IMR-90 (cell line): ENCODE measurements around the gene CDH13. TPM values are rescaled to one million over a fixed set of nuclear protein-coding genes. Genes with fewer than 3 reads are reported as not detected.

Experiments
- ATAC-seq: fragments of 200-7000 bp; cut with Tn5 transposase; 2 replicates; pipeline ENCODE4 v1.9.1; 2020; ENCODE audit warnings: low read depth, mild to moderate bottlenecking, moderate library complexity
- BruUV-seq: library from RNA; stranded (reverse); fragments of 400-500 nt; replicated peaks from 2 replicates; lab custom pipeline; 2021; lab: Mats Ljungman, UMichigan
- CTCF ChIA-PET: fragments of 300-600 bp; formaldehyde crosslinking; extraction: SDS; loops from one replicate; lab custom pipeline; 2021; ENCODE audit warnings: antibody characterized with exemption; lab: Yijun Ruan, JAX
- POLR2A ChIA-PET: fragments of 300-600 bp; sonication (Branson Sonifier 250); formaldehyde crosslinking; loops from one replicate; lab custom pipeline; 2022; ENCODE audit warnings: antibody characterized with exemption; ENCODE audit not compliant: unreplicated experiment; lab: Charles Lee
- DNase-seq: peaks from one replicate; pipeline ENCODE4 v3.0.0; 2013
- H2AFZ ChIP-seq: replicated peaks from 2 replicates; pipeline ENCODE3; 2013; ENCODE audit warnings: low read length, mild to moderate bottlenecking; ENCODE audit not compliant: poor library complexity
- H2AK5ac ChIP-seq: 2 replicates; pipeline ENCODE4 v1.6.1; 2013; ENCODE audit warnings: low read depth, low read length, inconsistent platforms
- H2AK9ac ChIP-seq: replicated peaks from 2 replicates; pipeline ENCODE3; 2013; ENCODE audit warnings: mild to moderate bottlenecking, low read depth, low read length, moderate library complexity; ENCODE audit not compliant: poor library complexity
- H2BK120ac ChIP-seq: 2 replicates; pipeline ENCODE4 v1.6.1; 2013; ENCODE audit warnings: low read depth, low read length, inconsistent platforms
- H2BK15ac ChIP-seq: 3 replicates; pipeline ENCODE4 v1.6.1; 2013; ENCODE audit warnings: low read depth, low read length, inconsistent platforms
- H2BK20ac ChIP-seq: 2 replicates; pipeline ENCODE4 v1.6.1; 2013; ENCODE audit warnings: low read depth, mild to moderate bottlenecking, inconsistent platforms, low read length, moderate library complexity
- H2BK5ac ChIP-seq: 2 replicates; pipeline ENCODE4 v1.6.1; 2013; ENCODE audit warnings: mild to moderate bottlenecking, low read depth, low read length, inconsistent platforms; ENCODE audit not compliant: poor library complexity, severe bottlenecking
- H3K14ac ChIP-seq: replicated peaks from 2 replicates; pipeline ENCODE4 v1.6.1; 2013; ENCODE audit warnings: low read depth, low read length, inconsistent platforms
- H3K18ac ChIP-seq: 2 replicates; pipeline ENCODE4 v1.6.1; 2013; ENCODE audit warnings: low read depth, low read length, control low read depth
- H3K23ac ChIP-seq: 2 replicates; pipeline ENCODE4 v1.6.1; 2013; ENCODE audit warnings: low read depth, low read length, inconsistent platforms
- H3K27ac ChIP-seq: 2 replicates; pipeline ENCODE4 v1.5.1; 2013; ENCODE audit warnings: mild to moderate bottlenecking, control low read depth, low read length; ENCODE audit not compliant: insufficient read depth
- H3K27me3 ChIP-seq: 2 replicates; pipeline ENCODE4 v1.6.1; 2013; ENCODE audit warnings: low read length; ENCODE audit not compliant: control insufficient read depth, insufficient read depth
- H3K36me3 ChIP-seq: 2 replicates; pipeline ENCODE4 v1.6.1; 2013; ENCODE audit warnings: low read length, mixed read lengths; ENCODE audit not compliant: control insufficient read depth, insufficient read depth
- H3K4ac ChIP-seq: 2 replicates; pipeline ENCODE4 v1.6.1; 2013; ENCODE audit warnings: low read depth, low read length, inconsistent platforms
- H3K4me1 ChIP-seq: 2 replicates; pipeline ENCODE4 v1.6.1; 2013; ENCODE audit warnings: low read length, mixed read lengths; ENCODE audit not compliant: control insufficient read depth, insufficient read depth
- H3K4me2 ChIP-seq: 2 replicates; pipeline ENCODE4 v1.6.1; 2013; ENCODE audit warnings: low read depth, mild to moderate bottlenecking, control low read depth, low read length, moderate library complexity
- H3K4me3 ChIP-seq: 2 replicates; pipeline ENCODE4 v1.5.1; 2013; ENCODE audit warnings: low read depth, mild to moderate bottlenecking, control low read depth, low read length, moderate library complexity; ENCODE audit not compliant: insufficient read depth
- H3K56ac ChIP-seq: 2 replicates; pipeline ENCODE4 v1.6.1; 2013; ENCODE audit warnings: low read length, inconsistent platforms; ENCODE audit not compliant: insufficient read depth; ENCODE audit errors: extremely low read depth
- H3K79me1 ChIP-seq, 2 experiments: 2 replicates each; pipeline ENCODE4 v1.6.1; 2013; ENCODE audit warnings: low read length in 2 of 2, inconsistent platforms in 1 of 2, low read depth in 1 of 2
- H3K9ac ChIP-seq: 2 replicates; pipeline ENCODE4 v1.6.1; 2013; ENCODE audit warnings: low read depth, low read length, control low read depth
- H3K9me1 ChIP-seq: 2 replicates; pipeline ENCODE4 v1.6.1; 2013; ENCODE audit warnings: low read length, inconsistent platforms; ENCODE audit not compliant: insufficient read depth
- H3K9me3 ChIP-seq: 2 replicates; pipeline ENCODE4 v1.6.1; 2013; ENCODE audit warnings: low read length; ENCODE audit not compliant: control insufficient read depth, insufficient read depth
- H4K20me1 ChIP-seq: 2 replicates; pipeline ENCODE4 v1.6.1; 2013; ENCODE audit warnings: low read length, inconsistent platforms; ENCODE audit not compliant: insufficient read depth
- H4K5ac ChIP-seq: 2 replicates; pipeline ENCODE4 v1.6.1; 2013; ENCODE audit warnings: mild to moderate bottlenecking, low read depth, low read length, control low read depth
- H4K8ac ChIP-seq, 2 experiments: 2 replicates each; pipeline ENCODE4 v1.6.1; 2013; ENCODE audit warnings: low read depth in 2 of 2, low read length in 2 of 2, control low read depth in 1 of 2, inconsistent platforms in 1 of 2
- H4K91ac ChIP-seq: 2 replicates; pipeline ENCODE4 v1.6.1; 2013; ENCODE audit warnings: low read depth, low read length, inconsistent platforms; ENCODE audit not compliant: insufficient read depth
- BHLHE40 ChIP-seq: fragments of 150-350 bp; IDR thresholded peaks from 2 replicates; pipeline ENCODE4 v1.6.1; 2016; ENCODE audit warnings: mild to moderate bottlenecking, low read depth, low read length
- CEBPB ChIP-seq: IDR thresholded peaks from 2 replicates; pipeline ENCODE4 v1.6.1; 2012; ENCODE audit warnings: low read depth, low read length, improper control_type of control experiment
- CHD1 ChIP-seq: IDR thresholded peaks from 2 replicates; pipeline ENCODE4 v1.6.1; 2012; ENCODE audit warnings: low read depth, low read length, improper control_type of control experiment
- CTCF ChIP-seq: conservative IDR thresholded peaks from 2 replicates; pipeline ENCODE4 v1.5.1; 2012; ENCODE audit warnings: mild to moderate bottlenecking, low read depth, low read length, improper control_type of control experiment
- FOS ChIP-seq: fragments of 150-350 bp; IDR thresholded peaks from 2 replicates; pipeline ENCODE4 v1.6.1; 2016; ENCODE audit warnings: low read depth, low read length
- MAFK ChIP-seq: IDR thresholded peaks from 2 replicates; pipeline ENCODE4 v1.6.1; 2012; ENCODE audit warnings: low read depth, low read length, improper control_type of control experiment
- MAZ ChIP-seq: IDR thresholded peaks from 2 replicates; pipeline ENCODE4 v1.6.1; 2012; ENCODE audit warnings: low read depth, mild to moderate bottlenecking, low read length, improper control_type of control experiment, moderate library complexity, borderline replicate concordance
- MXI1 ChIP-seq: IDR thresholded peaks from 2 replicates; pipeline ENCODE4 v1.6.1; 2012; ENCODE audit warnings: low read depth, mild to moderate bottlenecking, low read length, moderate library complexity, borderline replicate concordance
- NFE2L2 ChIP-seq: fragments of 150-350 bp; IDR thresholded peaks from 2 replicates; pipeline ENCODE4 v1.6.1; 2016; ENCODE audit warnings: low read depth, mild to moderate bottlenecking, low read length
- POLR2A ChIP-seq: IDR thresholded peaks from 2 replicates; pipeline ENCODE4 v1.6.1; 2012; ENCODE audit warnings: mild to moderate bottlenecking, low read depth, low read length
- RAD21 ChIP-seq: IDR thresholded peaks from 2 replicates; pipeline ENCODE4 v1.6.1; 2012; ENCODE audit warnings: low read length, improper control_type of control experiment
- RCOR1 ChIP-seq: IDR thresholded peaks from 2 replicates; pipeline ENCODE4 v1.6.1; 2012; ENCODE audit warnings: mild to moderate bottlenecking, low read length, improper control_type of control experiment; ENCODE audit not compliant: insufficient replicate concordance
- RFX5 ChIP-seq: IDR thresholded peaks from 2 replicates; pipeline ENCODE4 v1.8.0; 2012; ENCODE audit warnings: low read depth, mild to moderate bottlenecking, low read length, moderate library complexity
- SMC3 ChIP-seq: fragments of 150-350 bp; IDR thresholded peaks from 2 replicates; pipeline ENCODE4 v1.6.1; 2016; ENCODE audit warnings: low read depth, mild to moderate bottlenecking, antibody characterized with exemption, low read length, moderate library complexity
- USF2 ChIP-seq: fragments of 150-350 bp; IDR thresholded peaks from 2 replicates; pipeline ENCODE4 v1.6.1; 2017; ENCODE audit warnings: mild to moderate bottlenecking, antibody characterized with exemption, low read length, low read depth
- WGBS, 2 experiments: methylation state at CpG; one replicate each; pipeline versions ENCODE4 v1.1.5 to v1.1.7; 2013; ENCODE audit warnings: missing lambda C conversion rate in 2 of 2; ENCODE audit not compliant: insufficient read length in 1 of 2; ENCODE audit errors: extremely low coverage in 2 of 2; 5-methylcytosine and 5-hydroxymethylcytosine counted together
- dilution Hi-C: fragments of 300-500 bp; cut with HindIII; formaldehyde crosslinking; loops from one replicate; pipeline ENCODE4 v1.14.3; 2018; ENCODE audit warnings: low sequenced_read_pairs; ENCODE audit not compliant: unreplicated experiment
- in situ Hi-C: fragments of 300-500 bp; cut with MboI; formaldehyde crosslinking; loops from 3 replicates; pipeline ENCODE4 v1.14.3; 2019; ENCODE audit warnings: low sequenced_read_pairs, inconsistent platforms, mixed read lengths
- intact Hi-C: fragments of 100-400 bp; cut with micrococcal nuclease; formaldehyde crosslinking; loops from 2 replicates; pipeline ENCODE4 v1.10.0; 2022
- polyA plus RNA-seq, 3 experiments: library from polyadenylated mRNA; depleted of rRNA; stranded (reverse); fragments of >200 nt; gene quantifications; 2 replicates each; pipeline ENCODE4 v1.2.3, GENCODE V29; 2012; ENCODE audit warnings: low replicate concordance in 1 of 3
- total RNA-seq: library from RNA; depleted of rRNA; stranded (reverse); fragments of >200 nt; gene quantifications from 2 replicates; pipeline ENCODE4 v1.2.3, GENCODE V29; 2012
- TF ChIP-seq, protein P1 (sequence below): fragments of 150-350 bp; IDR thresholded peaks from 2 replicates; pipeline ENCODE4 v1.6.1; 2016; ENCODE audit warnings: low read depth, mild to moderate bottlenecking, low read length, moderate library complexity, borderline replicate concordance

Gene CDH13
- total and polyA plus RNA-seq, 2 of the 4 experiments (the other 2 are of a cell fraction), result 61.6 to 74.7 TPM

- in situ Hi-C loops, result no loop called here
- TF ChIP-seq CHD1 (no peak), POLR2A (no peak), MXI1 (no peak), MAZ (no peak), CTCF (no peak), CEBPB (no peak), NFE2L2 (no peak), BHLHE40 (no peak), USF2 (no peak), MAFK (no peak), RAD21 (no peak), RFX5 (no peak), RCOR1 (no peak), FOS (no peak), SMC3 (no peak)
- TF ChIP-seq, protein P1, sequence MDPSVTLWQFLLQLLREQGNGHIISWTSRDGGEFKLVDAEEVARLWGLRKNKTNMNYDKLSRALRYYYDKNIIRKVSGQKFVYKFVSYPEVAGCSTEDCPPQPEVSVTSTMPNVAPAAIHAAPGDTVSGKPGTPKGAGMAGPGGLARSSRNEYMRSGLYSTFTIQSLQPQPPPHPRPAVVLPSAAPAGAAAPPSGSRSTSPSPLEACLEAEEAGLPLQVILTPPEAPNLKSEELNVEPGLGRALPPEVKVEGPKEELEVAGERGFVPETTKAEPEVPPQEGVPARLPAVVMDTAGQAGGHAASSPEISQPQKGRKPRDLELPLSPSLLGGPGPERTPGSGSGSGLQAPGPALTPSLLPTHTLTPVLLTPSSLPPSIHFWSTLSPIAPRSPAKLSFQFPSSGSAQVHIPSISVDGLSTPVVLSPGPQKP, result no peak
- Histone ChIP-seq H3K23ac (no peak overlapping the region), H3K27me3 (no peaks in the 10 kb centered on the region), H3K9me3 (no peaks in the 10 kb centered on the region), H2AK5ac (no peak overlapping the region), H2BK5ac (no peak overlapping the region), H2BK120ac (no peak overlapping the region), H2AFZ (no peak overlapping the region), H3K4me3 (no peak overlapping the region), H3K36me3 (no peaks in the 10 kb centered on the region), H3K9ac (no peak overlapping the region), H3K27ac (no peak overlapping the region), H3K56ac (no peak overlapping the region; the same call in 1 of the 2 replicates), H2AK9ac (no peak overlapping the region), H2BK15ac (no peak overlapping the region), H4K5ac (no peak overlapping the region), H3K4me2 (no peak overlapping the region), H4K91ac (no peak overlapping the region), H2BK20ac (no peak overlapping the region), H3K14ac (no peak overlapping the region), H4K8ac (no peak overlapping the region), H3K4ac (no peak overlapping the region), H3K18ac (no peak overlapping the region), H3K4me1 (no peaks in the 10 kb centered on the region), H3K9me1 (no peaks in the 10 kb centered on the region; the same call in 1 of the 2 replicates), H3K79me1 (peaks cover 15 to 38% of the 10 kb centered on the region in 2 experiments), H4K20me1 (no peaks in the 10 kb centered on the region)
- BruUV-seq, result no TSS peak
- ATAC-seq (no peak), DNase-seq (no peak)
- intact Hi-C loops, result no loop called here
- dilution Hi-C loops, result no loop called here
- ChIA-PET CTCF (interaction anchor here (1.2 kb wide), 1 partner anchor 9 kb away, joined by 3 read pairs; no protein-coding TSS in a partner anchor), POLR2A (no interaction called here)
- WGBS, 2 experiments, result no CpG with 5 or more reads among the region's 3 CpGs
Observed at GRCh38 chr16:82772215-82772614, 145.4 kb downstream of the CDH13 start.
